ENCODE measurements around the gene STK38L.

The STK38L gene

DNA sequence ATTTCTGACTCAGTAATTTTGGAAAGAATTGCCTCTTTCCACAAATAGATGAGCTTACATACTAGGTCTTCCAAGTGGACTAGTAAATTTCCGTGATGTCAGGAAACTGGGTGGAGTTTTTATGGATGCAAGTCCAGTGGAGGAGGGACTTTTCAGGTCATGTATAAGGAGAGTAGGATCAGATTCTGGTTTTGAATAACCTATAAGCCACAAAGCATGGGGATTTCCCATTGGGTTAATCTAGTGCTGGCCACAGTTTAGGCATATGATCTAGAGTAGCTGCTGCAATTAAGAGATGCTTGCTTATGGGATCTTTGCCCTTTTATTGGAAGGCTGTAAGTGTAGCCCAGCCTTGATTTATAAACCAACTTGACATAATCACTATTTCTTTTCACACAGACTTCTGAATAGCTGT is 33.8 kb downstream of the STK38L start:
- DNase-seq (ENCODE audit: low spot score), result peak; percentile 73

GRCh38 chr12:27279826-27280225 is 35.7 kb downstream of the STK38L start:
- DNase-seq (ENCODE audit: low spot score), result no peak

GRCh38 chr12:27280412-27280811 is 36.3 kb downstream of the STK38L start:
- no peak for DNase-seq (ENCODE audit: low spot score)

GRCh38 chr12:27282754-27283153 is 38.7 kb downstream of the STK38L start:
- no peak for DNase-seq (ENCODE audit: low spot score)

DNA sequence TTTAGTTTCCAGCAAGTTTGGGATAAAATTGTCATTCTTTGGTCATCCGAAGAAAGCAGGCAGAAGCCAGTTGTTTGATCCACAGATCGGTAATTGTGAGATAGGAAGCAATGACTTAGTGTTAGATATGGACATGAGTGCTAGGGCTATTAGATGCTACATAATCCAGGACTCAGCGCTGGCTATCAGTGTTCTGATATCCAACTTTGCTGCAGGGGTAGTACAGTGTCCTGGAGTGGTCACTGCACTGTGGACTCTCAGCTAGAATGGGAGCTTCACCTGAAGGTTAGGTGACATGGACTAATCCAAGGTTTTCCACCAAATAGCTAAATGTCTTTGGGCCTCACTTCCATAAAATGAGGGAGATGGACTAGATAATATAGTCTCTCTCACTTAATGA is 39.9 kb downstream of the STK38L start:
- DNase-seq (ENCODE audit: low spot score), result no peak

- DNase-seq (ENCODE audit: low spot score), result peak; percentile 57
These were observed 40.7 kb downstream of the STK38L start for GRCh38 chr12:27284751-27285150.

DNA sequence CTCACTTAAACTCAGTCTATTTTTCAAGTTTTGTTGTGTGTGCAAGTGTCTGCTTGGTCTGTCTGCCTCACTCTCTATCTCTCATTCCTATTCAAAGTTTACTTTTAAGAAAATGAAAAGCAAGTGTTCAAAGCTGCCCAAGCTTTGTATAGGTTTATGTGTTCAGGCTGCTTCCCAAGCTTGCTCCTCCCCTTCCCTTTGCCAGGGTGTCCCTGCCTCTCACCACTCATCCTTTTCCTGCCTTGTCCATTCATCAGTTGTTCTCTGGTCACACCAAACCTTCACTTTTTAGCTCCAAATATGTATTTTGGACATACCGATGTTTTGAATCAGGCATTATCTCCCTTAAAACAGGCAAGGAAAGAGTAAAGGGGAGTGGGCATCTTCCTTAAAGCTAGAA is 41.3 kb downstream of the STK38L start:
- peak; percentile 35 for DNase-seq (ENCODE audit: low spot score)

DNA sequence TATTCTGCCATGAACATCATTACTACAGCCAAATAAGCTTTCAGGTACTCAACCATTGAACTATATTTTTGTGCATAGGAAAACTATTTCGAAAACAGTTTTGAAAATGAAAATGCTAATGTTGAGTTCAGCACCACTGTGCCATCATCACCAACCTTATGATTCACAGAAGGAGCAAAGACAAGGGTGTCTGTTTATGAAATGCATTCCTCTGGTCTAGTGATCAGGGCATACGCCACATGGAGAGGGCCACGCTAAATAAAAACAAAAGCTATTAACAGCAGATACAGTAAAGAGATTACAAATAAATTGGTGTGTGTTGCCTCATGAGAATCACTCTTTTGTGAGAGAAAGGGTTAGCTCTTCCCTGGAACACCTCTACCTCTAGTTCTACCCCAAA is 45.3 kb downstream of the STK38L start:
- DNase-seq (ENCODE audit: low spot score), result no peak

- DNase-seq (ENCODE audit: low spot score), result no peak
These were observed 46.5 kb downstream of the STK38L start for GRCh38 chr12:27290501-27291168.

GRCh38 chr12:27291862-27292261 is 47.8 kb downstream of the STK38L start:
- no peak for DNase-seq (ENCODE audit: low spot score)

- no peak for DNase-seq (ENCODE audit: low spot score)
These were observed 48.6 kb downstream of the STK38L start for GRCh38 chr12:27292718-27293117.

DNA sequence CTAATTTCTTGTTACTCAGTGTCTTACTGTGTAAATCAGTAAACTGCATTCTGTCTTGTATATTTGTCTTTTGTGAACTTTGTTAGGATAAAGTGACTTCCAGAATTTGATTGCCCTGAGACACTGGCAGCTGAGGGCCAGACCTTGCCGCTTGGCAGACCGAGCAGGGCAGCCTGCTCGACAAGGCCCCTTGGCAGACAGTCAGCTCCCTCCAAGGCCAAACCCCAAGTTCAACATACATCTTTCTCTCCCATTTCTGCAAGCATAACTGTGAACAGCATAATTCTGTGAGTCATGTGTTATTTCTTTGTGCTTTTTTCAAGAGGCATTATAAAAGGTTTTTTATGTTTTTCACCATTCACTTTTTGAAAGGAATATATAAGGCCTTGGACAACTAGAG is 49.4 kb downstream of the STK38L start:
- no peak for DNase-seq (ENCODE audit: low spot score)

DNA sequence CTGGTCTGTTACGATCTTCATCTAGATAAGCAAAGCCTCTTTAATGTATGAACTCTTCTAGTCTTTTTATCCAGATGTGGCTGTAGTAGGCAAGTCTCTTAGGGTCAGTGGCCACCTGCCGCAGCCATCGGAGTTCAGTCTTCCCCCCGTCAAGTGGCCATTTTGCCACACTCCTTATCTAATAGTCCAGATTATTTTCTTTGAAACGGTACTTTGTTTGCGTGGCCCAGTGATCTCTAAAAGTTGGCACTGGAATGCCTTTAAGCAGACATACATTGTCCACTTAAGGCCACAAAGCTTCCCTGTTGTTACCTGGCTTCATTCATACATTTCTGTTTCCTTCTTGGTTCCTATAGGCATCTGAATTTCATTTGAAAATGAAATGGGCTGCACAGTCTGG is 52.6 kb downstream of the STK38L start:
- no peak for DNase-seq (ENCODE audit: low spot score)

- no peak for DNase-seq (ENCODE audit: low spot score)
These were observed 53.5 kb downstream of the STK38L start for GRCh38 chr12:27297566-27297965.

DNA sequence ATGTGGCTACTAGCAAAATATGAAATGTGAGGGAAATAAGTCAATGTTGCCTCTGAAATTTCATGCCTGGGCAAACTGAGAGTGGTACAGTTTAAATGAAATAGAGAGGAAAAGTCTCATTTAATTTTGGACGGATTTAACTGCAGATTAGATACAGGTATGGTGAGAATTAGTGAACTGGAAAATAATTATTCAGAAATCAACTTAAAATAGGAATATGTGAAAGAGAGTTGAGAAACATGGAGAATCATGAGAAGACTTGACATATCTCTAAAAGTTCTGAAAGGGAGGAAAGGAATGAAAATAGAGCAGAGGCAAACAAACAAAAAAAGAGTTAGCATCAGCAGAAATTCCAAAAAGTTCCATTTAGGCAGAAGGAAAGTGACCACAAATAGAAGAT is 55.0 kb downstream of the STK38L start:
- DNase-seq (ENCODE audit: low spot score), result no peak

GRCh38 chr12:27300226-27300625 is 56.1 kb downstream of the STK38L start:
- DNase-seq (ENCODE audit: low spot score), result no peak

DNA sequence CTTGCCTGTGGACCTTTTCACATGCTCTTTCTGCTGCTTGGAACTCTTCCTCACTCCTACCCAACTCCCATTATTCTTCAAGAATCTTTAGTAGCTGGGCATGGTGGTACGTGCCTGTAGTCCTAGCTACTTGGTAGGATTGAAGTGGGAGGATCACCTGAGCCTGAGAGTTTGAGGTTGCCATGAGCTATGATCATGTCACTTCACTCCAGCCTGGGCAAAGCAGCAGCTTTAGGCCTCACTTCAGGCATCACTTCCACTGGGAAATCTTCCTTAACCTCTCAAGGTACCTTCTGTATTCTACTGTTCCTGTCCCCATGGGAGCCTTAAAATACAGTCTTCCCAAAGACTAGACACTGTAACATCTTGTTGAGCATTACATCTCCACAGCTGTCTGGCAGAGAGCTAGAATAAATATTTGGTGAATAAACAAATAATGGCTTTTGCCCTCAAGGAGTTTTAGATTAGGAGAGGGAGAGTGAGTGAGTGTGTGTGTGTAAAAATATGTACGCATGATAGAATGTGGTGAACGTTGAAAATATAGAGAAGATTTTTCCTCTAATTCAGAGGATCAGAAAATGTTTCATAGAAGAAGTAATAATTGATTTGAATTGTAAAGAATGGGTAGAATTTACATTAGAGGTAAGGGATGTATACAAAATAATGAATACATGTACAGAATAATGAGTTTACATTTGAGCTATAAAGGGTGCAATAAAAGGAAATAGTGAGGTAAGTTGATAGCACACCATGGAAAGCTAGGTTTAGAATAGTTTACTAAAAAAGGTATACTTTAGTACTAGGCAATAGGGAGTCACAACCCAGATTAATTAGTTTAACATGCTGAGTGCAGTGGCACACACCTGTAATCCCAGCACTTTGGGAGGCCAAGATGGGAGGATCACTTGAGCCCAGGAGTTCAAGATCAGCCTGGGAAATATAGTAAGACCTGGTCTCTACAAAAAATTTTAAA is 59.3 kb downstream of the STK38L start:
- DNase-seq (ENCODE audit: low spot score), result no peak

DNA sequence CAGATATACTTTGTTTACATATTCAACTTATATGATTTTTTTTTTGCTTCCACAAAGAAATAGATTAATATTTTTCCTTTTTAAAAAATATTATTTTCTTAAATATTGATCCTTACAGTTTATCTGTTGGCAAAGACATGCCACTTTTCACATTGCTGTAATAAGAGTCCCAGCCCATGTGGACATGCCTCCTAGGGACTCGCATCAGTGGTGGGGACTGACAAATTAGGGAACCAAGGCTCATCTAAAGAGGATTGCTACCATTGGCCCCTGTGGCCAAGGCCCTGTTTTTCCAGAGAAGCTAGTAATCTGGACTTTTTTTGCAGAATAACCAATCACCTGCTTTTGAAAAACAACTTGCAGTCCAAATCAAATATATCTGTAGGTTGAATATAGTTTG is 60.8 kb downstream of the STK38L start:
- DNase-seq (ENCODE audit: low spot score), result no peak

DNA sequence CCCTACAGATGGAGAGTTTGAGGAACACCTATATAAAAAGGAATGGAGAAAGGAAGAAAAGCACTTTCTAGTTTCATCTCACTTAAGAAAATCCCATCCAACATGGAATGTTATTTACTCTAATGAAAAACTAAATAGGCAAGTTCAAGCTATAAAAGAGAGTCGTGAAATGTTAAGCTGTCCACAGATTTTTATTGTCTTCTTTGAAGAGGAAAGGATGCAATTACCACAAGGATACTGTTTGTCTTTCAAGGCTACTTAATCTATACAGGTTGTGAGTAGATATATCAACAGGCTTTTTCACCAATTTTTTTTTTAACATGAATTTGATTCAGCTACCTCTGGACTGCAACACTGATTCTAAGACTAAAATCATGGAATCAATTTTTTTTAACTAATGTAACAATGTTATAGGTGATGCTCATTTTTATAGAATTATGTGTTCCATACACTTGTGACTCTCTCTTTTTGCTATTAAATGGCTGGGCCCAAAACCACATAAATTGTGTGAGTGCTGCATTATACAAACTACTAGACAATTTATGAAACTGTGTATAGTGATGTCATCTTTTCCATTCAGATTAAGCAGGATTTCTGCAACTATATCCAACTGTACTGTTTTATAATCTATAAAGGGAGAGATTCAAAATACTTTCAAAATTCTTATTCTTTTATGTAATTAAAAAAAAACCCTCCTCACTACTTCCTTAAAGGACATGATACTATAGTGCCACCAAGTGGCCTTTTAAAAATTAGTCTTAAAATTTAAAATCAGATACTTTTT is 61.8 kb downstream of the STK38L start:
- DNase-seq (ENCODE audit: low spot score), result peak; percentile 24

DNA sequence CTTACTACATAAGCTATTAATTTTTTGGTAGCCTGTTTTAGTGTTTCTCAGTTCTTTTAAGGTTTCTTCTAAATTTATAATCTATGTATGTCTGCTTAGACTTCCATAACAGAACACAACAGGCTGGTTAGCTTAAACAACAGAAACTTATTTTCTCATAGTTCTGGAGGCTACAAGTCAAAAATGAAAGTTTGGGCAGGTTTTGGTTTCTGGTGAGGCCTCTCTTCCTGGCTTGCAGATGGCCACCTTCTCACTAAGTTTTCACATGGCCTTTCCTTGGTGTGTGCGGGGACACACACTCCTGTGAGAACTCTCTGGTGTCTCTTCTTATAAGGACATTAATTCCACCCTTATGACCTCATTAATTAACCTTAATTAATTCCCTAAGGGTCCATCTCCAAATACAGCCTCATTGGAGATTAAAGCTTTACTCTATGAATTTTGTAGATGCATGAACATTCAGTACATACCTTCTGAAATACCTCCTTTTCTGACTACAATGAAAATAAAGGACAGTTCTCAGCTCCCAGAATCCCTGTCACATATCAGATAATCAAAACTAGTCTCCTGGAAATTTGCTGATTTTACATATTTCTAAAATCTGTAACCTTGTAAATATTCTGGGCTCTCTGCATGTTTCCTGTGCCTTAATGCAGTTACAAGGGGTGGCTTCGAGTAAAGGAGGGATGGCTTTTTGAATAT is 65.4 kb downstream of the STK38L start:
- DNase-seq (ENCODE audit: low spot score), result no peak

DNA sequence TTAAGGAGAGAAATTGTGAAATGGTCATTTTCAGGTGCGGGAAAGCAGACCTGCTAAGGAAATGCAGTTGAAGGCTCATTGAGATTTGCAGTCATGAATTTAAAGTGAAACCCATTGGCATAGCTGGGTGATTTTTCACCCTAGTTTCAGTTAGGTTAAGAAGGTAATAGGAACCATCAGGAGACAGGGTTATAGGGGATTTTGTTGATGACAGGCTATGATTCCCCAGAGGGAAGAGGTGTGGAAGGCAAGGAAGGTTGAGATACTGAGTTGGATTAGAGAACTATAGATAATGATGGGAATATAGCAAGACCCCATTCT is 65.9 kb downstream of the STK38L start:
- no peak for DNase-seq (ENCODE audit: low spot score)

GRCh38 chr12:27316947-27317346 is 72.9 kb downstream of the STK38L start:
- DNase-seq (ENCODE audit: low spot score), result no peak

Data from GM03348 (cell line).